Kidney epithelial cell (primary cell): Measurements from ENCODE around the gene OR10V1. TPM values are rescaled to one million over a fixed set of nuclear protein-coding genes. Genes with fewer than 3 reads are reported as not detected.

Experiments
- DNase-seq: peaks from one replicate; pipeline ENCODE4 v3.0.0-alpha.2; 2010; ENCODE audit warnings: low read depth
- H3K27me3 ChIP-seq: 2 replicates; pipeline ENCODE4 v1.6.0; 2011; ENCODE audit warnings: low read length; ENCODE audit not compliant: control insufficient read depth, insufficient read depth
- H3K36me3 ChIP-seq: 2 replicates; pipeline ENCODE4 v1.5.1; 2011; ENCODE audit warnings: low read length; ENCODE audit not compliant: control insufficient read depth, insufficient read depth
- H3K4me3 ChIP-seq: 2 replicates; pipeline ENCODE4 v1.5.1; 2011; ENCODE audit warnings: low read depth, mild to moderate bottlenecking, control low read depth, low read length
- total RNA-seq: library from RNA; depleted of rRNA; stranded (reverse); fragments of >200 nt; gene quantifications from 2 replicates; pipeline ENCODE4 v1.2.3, GENCODE V29; 2015
- TF ChIP-seq, protein P1 (sequence below): IDR thresholded peaks from 2 replicates; pipeline ENCODE4 v1.5.1; 2011; ENCODE audit warnings: mild to moderate bottlenecking, moderate library complexity, low read length, control low read depth, inconsistent platforms; ENCODE audit not compliant: insufficient read depth, poor library complexity, severe bottlenecking

The OR10V1 gene
- total RNA-seq, 1 donor from 2014 or later: not detected

DNA sequence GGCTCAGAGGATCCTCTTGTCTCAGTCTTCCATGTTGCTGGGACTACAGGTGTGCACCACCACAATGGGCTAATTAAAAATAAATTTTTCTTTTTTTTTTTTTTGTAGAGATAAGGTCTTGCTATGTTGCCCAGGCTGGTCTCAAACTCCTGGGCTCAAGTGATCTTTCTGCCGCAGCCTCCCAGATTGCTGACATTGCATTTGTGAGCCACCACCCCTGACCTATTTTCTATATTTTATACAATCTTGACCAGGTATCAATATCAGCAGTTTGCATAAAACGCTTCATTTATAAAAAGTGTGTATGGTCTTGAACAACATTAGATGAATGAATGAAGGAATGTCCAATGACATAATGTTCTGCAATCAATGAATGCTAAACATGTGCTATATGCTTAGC lies 32.5 kb upstream of the OR10V1 start:
- no peak overlapping the region for H3K4me3 ChIP-seq

DNA sequence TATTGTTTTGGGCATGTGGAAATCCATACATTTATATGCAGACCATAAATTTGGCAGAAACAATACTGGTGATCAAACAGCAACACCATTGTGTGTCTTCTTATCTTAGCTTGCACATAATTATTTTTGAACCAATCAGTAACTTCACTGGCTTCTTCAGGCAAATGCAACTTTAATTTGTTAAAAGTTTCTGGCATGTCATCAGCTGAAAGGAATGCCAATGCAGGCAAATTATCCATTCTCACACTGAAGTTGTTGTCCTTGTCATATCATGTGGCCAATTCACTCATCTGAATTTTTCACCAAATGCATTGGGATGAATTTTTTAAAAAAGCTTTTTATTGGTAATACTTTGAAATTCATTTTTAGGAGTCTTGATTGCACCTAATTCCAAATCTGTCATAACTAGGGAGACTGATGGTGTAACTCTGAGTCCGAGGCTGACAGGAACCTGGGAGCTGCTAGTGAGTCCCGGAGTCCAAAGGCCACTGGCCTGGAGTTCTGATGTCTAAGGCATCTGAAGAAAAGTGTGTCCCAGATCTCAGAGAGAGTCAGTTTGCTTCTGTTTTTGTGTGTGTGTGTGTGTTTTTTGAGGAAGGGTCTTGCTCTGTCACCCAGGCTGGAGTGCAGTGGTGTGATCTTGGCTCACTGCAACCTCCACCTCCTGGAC lies 17.4 kb upstream of the OR10V1 start:
- TF ChIP-seq, protein P1, sequence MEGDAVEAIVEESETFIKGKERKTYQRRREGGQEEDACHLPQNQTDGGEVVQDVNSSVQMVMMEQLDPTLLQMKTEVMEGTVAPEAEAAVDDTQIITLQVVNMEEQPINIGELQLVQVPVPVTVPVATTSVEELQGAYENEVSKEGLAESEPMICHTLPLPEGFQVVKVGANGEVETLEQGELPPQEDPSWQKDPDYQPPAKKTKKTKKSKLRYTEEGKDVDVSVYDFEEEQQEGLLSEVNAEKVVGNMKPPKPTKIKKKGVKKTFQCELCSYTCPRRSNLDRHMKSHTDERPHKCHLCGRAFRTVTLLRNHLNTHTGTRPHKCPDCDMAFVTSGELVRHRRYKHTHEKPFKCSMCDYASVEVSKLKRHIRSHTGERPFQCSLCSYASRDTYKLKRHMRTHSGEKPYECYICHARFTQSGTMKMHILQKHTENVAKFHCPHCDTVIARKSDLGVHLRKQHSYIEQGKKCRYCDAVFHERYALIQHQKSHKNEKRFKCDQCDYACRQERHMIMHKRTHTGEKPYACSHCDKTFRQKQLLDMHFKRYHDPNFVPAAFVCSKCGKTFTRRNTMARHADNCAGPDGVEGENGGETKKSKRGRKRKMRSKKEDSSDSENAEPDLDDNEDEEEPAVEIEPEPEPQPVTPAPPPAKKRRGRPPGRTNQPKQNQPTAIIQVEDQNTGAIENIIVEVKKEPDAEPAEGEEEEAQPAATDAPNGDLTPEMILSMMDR: no peak
- DNase-seq: no peak
- H3K4me3 ChIP-seq: no peak overlapping the region

More for the DNA sequence above, 32.5 kb upstream of the OR10V1 start:
- Histone ChIP-seq H3K27me3 (no peaks in the 10 kb centered on the region), H3K36me3 (no peaks in the 10 kb centered on the region)
- TF ChIP-seq, protein P1: no peak
- no peak for DNase-seq

DNA sequence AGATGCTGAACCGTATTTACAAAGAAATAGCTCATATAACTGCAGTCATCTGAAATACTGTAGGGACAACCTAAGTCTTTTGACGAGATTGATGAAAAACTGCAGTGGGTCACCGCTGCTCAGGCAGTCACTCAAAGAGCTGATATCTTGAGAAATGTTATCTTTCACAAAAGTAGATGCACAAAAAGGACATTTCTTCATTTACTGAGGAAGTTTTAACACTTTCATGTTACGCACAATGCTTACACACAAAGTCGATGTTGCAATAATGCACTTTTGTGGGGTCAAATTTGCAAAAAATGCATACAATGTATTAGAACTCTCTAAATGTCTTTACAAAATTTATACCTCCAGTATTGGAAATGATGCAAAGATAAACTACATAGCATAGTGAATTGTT lies 16.2 kb upstream of the OR10V1 start:
- H3K36me3 ChIP-seq: no peaks in the 10 kb centered on the region
- no peaks in the 10 kb centered on the region for H3K27me3 ChIP-seq
- H3K4me3 ChIP-seq: no peak overlapping the region
- TF ChIP-seq, protein P1: no peak
- no peak for DNase-seq

More for the DNA sequence above, 17.4 kb upstream of the OR10V1 start:
- Histone ChIP-seq H3K27me3 (no peaks in the 10 kb centered on the region), H3K36me3 (no peaks in the 10 kb centered on the region)

DNA sequence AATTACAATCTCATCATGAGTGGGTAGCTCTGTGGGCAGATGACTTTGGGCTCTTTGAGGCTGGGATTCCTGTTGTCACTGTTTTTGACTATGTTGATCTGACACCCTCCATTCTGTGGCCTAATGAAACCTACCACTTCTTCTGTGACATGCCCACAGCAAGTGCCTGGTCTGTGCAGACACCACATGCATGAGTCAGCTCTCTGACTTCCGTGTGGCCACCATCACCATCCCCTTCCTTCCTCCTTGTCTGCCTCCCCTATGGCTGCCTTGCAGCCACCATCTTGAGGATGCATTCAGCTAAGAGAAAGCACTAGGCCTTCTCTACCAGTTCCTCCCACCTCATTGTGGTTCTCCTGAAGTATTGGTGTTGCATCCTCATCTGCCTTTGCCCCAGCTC lies 15.3 kb upstream of the OR10V1 start:
- no peaks in the 10 kb centered on the region for H3K36me3 ChIP-seq
- H3K4me3 ChIP-seq: no peak overlapping the region
- no peaks in the 10 kb centered on the region for H3K27me3 ChIP-seq
- TF ChIP-seq, protein P1: no peak
- no peak for DNase-seq

DNA sequence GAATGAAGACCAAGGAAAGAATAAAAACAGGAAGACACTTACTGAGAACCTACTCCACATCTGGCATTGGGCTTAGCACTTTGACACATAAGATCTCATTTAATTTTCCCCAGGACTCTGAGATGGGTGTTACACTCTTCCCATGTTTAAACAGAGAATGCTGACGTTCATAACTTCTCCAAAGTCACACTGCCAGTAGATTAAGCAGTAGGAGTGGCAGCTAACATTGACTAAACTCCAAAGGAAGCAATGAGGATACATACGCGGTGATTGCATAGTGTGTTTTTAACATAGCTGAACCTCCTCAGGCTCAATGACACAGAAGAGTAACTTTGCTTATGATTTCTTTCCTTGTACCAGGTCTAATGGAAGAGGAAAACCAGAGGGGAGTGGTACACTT lies 14.5 kb upstream of the OR10V1 start:
- Histone ChIP-seq H3K27me3 (no peaks in the 10 kb centered on the region), H3K4me3 (no peak overlapping the region), H3K36me3 (no peaks in the 10 kb centered on the region)
- TF ChIP-seq, protein P1: no peak
- no peak for DNase-seq

DNA sequence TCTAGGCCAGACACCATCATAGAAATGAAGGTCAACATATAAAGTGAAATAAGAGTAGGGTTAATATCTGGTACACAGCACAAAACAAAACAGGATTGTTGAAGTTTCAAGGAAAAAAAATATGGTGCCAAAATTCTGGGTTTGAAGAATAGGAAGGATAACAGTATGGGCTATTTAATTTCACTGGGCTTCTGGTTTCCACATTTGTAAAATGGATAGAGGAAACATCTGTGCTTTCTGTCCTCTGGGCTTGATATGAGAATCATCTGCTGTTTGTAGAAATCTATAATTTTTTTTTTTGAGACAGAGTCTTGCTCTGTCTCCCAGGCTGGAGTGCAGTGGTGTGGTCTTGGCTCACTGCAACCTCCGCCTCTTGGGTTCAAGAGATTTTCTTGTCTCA lies 13.8 kb upstream of the OR10V1 start:
- H3K27me3 ChIP-seq: no peaks in the 10 kb centered on the region
- DNase-seq: no peak
- TF ChIP-seq, protein P1: no peak
- no peak overlapping the region for H3K4me3 ChIP-seq
- no peaks in the 10 kb centered on the region for H3K36me3 ChIP-seq
